DMS114 treated with DMSO at 0.1 percent for 48 hours (cell line): Measurements from ENCODE around the gene DDX52.
A peak's percentile ranks its signal among the peaks of the same experiment; 100 is the strongest.
"Not testable (repeated sequence)": the region's sequence is repeated elsewhere in the genome, so short reads cannot be mapped to it uniquely, and the experiment has no call there.

Experiments used
- DNase-seq: peaks from one replicate; lab custom pipeline; 2025; ENCODE audit not compliant: unreplicated experiment; lab: John Stamatoyannopoulos, UW

DDX52 gene, protein sequence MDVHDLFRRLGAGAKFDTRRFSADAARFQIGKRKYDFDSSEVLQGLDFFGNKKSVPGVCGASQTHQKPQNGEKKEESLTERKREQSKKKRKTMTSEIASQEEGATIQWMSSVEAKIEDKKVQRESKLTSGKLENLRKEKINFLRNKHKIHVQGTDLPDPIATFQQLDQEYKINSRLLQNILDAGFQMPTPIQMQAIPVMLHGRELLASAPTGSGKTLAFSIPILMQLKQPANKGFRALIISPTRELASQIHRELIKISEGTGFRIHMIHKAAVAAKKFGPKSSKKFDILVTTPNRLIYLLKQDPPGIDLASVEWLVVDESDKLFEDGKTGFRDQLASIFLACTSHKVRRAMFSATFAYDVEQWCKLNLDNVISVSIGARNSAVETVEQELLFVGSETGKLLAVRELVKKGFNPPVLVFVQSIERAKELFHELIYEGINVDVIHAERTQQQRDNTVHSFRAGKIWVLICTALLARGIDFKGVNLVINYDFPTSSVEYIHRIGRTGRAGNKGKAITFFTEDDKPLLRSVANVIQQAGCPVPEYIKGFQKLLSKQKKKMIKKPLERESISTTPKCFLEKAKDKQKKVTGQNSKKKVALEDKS

DNA sequence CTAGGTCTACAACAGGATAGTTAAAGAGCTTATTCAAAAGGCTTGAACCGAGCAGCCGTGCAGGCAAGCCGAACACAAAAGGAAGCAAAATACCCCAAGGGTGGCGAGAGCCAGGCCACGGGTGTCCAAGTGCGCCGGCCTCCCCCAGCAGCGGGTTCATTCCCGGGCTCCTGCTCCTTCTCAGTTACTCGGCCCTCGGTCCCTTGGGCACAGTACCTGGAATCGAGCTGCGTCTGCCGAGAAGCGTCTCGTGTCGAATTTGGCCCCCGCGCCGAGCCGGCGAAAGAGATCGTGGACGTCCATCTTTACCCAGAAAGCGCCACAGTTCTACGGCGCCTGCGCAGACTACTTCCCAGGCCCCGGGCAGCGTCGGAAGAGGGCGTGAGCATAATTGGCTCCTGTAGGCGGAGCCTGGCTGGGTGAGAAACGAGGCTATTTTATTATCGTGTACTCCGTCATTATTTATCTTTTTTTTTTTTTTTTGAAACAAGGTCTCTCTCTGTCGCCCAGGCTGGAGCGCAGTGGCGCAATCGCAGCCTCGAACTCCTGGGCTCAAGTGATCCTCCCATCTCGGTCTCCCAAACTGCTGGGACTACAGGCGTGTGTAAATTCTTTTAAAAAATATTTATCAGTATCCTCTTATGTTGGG is at the start of gene DDX52:
Gene DDX52 (minus strand): TSS at position 329 of the 649 bp plus-strand sequence. CDS start 26 bp downstream, at position 303.
- peak; percentile 84 for DNase-seq

DNA sequence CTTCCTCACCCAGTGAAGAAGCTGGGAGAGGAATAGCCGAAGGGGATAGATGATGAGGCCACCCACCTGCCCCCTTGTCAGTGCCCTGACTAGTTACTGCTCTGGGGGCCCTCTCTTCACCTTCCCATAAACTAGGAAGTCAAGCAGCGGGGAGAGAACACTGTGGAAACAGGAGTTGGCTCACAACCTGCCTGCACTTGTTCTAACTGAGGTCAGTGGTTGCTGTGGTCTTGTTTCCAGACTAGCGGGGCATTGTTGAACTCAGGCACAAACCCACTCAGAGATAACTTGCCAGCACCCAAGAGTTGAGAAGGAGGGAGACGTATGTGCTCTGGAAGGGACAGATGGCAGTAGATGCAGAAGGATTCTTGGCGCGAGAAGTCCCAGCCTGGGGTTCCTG is 48.6 kb upstream of the DDX52 start:
- DNase-seq, result no peak

DNA sequence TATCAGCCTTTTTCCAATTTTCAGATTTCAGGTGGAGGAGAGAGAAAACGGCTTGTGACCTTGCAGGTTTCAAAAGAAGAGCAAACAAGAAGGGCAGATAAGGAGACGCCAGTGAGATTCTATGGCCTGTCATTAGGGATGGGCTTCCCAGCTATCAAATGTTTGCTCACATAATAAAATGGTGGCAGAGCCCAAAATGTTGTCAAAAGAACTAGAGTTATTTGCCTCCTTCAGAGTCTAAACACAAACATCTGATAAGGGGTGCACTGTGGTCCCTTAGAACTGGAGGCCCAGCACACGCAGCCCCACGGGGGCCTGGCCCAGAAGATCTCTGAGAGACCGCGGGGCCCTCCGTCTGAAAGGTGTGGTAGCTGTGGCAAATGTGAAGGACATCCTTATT is 46.1 kb upstream of the DDX52 start:
- DNase-seq, result no peak

DNA sequence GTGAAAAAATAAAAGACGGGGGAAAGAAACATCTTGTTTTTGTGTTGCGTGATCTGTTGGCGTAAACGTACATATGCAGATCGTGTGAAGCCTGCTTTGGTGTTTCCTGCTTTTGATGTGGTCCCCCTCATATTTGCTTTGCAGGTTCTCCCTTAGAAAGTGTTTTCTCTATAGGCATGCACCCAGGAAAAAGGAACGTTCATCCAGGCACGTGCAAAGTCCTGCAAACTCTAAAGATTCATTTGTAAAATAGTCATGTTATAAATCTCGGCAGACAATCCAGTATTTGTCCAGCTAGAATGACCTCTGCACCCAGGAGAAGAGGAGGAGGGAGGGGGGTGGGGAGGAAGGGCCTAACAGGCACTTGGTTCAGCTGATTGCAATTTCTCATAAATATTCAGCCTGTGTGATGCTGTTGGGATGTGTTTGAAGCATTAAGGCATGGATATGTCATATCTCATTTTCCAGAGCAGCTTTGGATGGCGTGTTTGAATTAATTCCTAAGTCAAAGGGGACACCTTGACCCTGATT is 40.3 kb upstream of the DDX52 start:
- DNase-seq, result no peak

DNA sequence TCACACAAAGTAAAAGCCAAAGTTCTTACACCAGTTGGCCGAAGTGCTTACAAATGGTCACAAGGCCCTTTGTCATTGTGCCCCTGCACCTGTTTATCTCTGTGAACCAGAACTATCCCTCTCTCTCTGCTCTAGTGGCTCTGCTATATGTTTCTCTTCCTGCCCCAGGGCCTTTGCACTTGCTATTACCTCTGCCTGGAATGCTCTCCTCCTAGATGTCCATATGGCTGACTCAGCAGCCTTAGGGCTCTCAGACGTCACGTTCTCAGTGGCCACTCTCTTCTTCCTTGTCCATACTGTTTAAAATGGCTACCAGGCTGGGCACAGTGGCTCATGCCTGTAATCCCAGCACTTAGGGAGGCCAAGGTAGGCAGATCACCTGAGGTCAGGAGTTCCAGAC is 38.8 kb upstream of the DDX52 start:
- DNase-seq, result no peak

DNA sequence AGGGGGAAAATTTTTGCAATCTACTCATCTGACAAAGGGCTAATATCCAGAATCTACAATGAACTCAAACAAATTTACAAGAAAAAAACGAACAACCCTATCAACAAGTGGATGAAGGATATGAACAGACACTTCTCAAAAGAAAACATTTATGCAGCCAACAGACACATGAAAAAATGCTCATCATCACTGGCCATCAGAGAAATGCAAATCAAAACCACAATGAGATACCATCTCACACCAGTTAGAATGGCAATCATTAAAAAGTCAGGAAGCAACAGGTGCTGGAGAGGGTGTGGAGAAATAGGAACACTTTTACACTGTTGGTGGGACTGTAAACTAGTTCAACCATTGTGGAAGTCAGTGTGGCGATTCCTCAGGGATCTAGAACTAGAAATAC is 36.7 kb upstream of the DDX52 start:
- not testable (repeated sequence) for DNase-seq

DNA sequence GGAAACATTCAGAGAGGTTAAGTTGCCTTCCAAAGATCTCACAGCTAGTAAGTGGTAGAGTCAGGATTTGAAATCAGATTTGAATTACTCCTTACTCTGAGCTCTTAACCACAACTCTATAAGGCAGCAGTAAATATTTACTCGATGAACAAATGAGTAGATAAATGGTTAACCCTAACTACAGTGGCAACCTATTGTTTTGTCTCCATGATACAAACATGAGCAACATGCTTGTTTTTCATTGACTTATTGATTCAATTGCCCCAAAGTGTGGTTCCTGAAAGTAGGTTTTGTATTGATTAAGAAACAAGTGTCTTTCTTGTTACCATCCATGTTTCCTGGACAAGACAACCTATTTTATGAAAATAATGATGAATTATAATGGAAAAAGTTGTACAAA is 34.8 kb upstream of the DDX52 start:
- no peak for DNase-seq

DNA sequence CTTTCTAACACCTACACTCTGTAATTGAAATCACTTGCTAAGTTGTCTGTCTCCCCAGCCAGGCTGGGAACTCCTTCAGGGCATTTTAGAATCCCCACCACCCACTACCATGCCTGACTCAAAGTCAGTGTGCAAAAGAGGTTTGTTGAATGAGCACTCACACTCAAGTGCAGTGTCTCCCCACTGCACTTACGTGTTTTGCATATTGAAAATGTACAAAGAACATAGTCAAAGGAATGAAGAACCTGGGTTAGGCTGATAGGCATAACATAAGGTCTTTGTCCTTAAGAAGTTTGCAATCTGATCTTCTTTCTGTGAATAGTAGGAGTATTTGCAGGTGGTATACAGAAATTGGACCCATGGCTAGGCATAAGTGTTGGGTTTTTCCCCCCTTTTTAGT is 33.8 kb upstream of the DDX52 start:
- DNase-seq, result no peak

DNA sequence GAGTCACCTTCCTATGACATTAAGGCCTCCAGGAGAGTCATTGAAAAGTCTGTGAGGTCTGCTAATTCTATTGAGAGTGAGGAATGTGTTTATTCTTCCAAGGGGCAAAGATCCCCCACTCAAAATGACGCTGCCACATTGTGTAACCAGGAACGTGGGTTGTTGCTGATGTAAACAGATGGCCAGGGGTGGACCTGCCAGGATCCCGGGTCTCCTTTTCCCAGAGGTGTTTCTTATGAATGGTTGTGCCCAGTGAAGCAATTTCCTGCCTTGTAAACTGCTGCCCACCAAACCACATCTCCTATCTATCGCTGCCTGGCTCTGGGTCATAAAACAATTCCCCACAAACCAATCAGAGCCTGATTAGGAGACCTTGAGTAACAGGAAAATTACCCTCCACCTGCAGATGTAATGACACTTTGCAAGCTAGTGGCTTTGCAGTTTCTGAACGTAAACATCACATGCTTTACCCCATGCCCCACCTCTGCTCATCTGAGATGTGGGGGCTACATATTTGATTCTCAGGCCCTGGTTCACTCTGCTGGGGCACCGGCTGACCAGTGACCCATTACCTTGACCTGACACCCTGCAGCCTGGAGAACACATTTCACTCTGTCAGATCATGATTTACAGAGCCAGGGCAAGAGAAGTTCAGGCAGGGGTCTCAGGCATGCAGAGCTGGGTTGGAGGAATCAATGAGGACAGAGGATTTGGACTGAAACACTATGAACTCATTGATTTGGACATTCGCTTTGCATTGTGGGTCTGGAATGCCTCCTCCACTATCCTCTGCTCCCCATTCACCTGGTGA is 33.1 kb upstream of the DDX52 start:
- no peak for DNase-seq

DNA sequence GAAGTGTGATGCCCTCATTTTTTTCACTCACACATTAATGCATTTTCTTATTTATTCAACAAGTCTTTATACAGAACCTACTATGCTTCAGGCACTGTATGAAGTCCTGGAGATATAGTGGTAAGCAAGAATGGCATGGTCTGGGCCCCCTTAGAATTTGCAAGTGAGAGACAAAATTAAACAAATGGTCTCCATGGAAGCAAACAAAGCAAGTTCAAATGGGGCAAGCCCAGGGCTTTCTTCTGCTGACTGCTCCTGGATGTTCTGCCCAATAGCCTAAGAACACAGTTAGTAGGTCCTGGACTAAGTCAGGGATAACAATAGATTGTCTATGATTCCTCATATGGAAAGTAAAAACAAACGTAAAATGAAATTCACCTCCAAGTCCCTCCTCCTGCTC is 31.3 kb upstream of the DDX52 start:
- no peak for DNase-seq

DNA sequence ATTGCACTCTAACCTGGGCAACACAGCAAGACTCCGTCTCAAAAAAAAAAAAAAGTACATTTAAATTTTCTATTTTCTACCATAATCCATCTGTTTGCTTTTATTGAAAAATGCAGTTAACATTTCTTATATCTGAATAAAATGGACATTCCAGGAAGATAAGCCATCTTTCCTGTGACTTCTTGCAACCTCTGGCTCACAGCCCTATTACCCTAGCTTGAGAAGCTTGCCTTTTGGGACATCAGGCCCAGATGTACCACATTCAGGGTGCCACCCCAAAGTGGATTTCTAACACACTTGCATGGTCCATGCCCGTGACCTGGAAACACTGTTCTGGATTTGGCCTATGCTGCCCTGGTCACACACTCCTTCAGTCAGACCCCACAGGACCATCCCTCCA is 30.1 kb upstream of the DDX52 start:
- DNase-seq, result no peak

DNA sequence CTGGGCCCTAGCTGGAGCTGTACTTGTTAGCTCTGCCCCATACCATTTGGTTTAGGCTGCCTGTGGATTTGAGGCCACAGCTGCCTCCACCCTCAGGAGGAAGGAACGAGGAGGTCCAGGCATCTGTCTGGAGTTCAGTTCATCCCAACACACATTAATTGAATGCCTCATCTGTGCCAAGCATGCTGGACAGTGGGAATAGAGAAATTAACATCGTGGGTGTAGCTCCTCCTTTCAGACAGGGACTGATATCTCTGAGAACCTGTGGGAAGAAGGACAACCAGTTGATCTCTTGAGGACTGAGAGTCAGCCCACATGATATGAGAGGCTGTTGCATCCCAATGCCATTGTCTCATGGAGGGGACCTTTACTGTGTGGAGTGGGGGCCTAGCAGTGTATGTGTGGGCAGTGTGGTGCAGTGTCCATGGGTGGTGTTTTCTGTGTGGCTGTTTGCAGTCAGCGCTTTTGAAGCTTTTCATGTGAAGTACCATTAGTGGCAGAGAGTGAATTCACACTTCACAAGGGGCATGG is 29.4 kb upstream of the DDX52 start:
- no peak for DNase-seq

DNA sequence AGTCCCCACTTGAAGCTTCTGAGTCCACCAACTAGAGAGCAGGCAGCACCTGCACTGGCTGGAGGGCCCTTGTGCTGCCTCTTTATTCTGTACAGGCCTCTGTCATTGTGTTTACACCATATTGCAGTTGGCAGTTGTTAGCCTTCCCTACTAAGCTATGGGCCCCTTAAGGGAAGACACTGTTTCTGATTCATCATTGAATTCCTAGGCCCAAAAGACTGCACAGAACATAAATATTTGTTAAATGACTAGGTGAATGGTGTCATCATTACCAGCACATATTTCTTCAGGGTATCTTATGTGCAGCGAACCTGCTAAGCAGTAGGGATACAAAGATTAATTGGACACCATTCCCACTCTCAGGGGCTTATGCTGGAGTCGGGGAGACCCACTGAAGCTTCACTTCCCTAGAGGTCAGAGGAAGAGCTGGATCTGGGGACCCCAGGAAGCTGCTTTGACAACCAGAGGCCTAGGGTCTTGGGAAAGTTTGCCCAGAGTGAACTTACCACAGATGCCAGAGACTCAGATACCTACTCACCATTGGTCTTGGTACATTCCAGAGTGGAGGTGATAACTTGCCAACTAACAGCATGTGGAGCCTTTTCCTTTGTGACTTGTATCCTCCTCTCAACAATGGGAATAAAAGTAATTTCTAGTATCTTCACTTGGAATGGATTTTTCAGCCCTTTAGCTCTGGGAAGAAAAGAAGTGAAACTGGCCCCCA is 28.7 kb upstream of the DDX52 start:
- no peak for DNase-seq

DNA sequence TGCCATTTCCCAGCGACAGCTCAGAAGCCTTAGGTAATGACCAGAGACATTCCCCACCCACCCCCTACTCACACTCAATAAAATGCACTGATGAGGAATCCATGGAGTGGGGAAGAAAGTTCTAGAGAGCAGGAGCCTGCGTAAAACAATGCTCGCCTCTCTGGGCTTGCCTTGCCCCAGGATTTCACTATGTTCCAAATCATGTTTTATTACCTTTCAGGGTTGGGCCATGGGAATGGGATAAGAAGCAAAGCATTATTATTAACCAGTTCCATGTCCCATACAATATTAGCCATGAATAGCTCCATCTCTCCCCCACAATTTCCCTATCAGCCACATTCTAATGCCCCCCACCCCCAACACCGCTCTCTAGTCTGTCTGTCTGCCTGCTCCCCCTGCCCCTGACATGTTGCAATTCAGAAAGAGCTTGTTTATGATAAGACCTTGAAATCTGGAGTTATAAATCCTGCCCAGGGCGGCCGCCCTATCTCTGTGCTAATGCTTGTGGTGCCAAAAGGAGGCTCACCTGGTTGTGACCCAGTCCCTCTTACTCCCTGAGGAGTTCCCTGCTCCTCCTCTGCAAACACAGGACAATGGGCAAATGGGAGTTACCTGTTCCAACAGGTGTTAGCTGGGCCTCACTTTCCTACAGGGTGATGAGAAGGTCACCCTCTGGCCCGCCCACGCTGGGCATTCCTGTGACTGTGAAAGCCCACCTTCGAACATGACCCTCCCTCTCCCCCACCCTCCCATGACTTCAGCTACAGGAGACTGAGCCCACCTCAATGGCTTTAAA is 28.0 kb upstream of the DDX52 start:
- no peak for DNase-seq

DNA sequence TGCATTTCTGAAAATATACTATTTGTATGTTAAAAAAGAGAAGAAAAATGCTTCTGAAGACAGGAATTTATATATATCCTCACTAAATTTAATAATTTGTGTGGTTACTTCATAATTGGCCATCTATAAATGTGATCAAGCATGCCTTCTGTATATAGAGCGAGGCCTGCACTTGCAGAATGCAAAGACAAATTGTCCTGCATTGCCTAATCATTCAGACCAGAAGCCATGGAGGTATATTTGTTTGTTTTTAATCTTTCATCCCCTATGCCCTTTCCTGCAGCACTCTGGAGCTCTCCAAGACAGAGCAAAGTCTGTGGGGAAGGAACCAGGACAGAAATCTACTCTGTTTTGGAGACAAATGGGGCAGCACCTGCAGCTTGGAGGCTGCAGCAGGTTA is 23.8 kb upstream of the DDX52 start:
- DNase-seq, result no peak

DNA sequence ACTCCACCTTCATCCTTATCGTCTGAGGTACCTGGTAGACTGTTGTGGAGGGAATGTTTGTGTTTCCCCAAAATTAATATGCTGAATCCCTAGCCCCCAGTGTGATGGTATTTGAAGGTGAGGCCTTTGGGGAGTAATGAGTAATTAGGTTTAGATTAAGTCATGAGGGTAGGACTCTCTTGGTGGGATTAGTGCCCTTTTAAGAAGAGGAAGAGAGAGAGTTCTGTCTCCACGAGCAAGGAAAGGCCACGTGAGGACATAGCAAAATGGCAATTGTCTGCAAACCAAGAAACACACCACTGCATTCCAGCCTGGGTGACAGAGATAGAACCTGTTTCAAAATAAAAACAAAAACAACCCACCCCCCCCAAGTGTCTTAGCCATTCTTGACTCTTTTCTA is 21.0 kb upstream of the DDX52 start:
- DNase-seq, result no peak

DNA sequence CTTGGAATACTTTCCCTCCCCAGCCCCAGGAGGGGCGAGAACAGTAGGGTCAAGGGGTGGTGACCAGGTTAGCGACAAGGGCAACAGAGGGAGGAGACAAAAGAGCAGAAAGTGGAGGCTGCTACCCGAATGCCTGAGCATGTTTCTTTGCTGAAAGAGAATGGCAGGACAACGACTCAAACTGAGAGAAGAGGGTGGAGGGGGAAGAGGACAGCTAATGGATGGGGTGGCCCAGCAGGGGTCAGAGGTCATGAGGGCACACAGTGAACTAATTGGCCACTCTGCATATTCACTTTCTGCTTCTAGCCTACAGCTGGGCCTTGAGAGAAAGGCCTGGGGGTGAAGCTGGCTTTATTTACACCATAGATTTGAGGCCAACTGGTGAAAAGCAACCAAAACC is 19.1 kb upstream of the DDX52 start:
- no peak for DNase-seq

DNA sequence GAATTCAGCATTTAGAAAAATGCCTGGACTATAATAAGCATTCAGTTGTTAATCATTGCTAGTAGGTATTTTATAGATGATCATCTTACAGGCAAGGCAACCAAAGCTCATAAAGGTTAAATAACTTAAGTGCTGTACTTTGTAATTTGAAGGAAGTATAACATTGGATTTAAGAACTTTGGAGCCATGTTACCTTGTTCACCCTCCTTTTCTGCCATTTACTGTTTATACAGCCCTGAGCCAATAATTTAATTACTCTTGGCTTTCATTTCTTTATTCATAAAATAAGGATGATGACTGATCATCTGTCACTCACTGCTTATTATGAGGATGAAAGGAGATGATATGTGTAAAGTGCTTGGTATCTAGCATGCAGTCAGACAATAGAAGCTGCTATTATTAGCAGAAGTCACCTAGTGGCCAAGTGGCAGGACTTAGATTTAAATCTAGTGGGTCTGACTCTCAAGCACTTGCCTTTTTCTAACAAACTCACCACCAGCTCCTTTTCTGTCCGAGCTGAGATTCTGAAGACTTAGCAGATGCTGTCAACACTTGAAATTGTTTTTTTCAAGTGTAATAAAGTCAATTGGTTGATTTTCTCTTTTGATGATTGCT is 18.3 kb upstream of the DDX52 start:
- no peak for DNase-seq

DNA sequence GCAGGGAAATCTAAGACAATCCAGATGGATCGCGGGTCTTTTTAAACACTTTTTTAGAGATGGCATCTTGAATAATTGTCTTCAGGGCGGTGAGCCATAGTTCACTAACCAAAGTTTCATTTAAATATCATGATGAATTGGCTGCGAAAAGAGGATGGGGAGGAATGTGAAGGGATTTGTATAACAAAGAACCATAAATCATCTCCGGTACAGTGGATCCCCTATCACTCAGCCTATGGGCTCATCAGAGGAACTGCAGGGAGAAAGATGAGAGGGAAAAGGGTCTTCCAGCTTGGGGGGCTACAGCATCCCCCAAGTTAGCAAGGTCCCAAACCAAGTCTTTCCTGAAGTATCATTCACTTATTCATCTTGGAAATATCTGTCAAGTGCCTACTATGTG is 16.7 kb upstream of the DDX52 start:
- DNase-seq, result no peak
